ENCODE measurements around the gene MTREX.

The MTREX gene

GRCh38 chr5:55472642-55473041 lies 164.9 kb downstream of the MTREX start:
- no peak for DNase-seq (ENCODE audit: low read depth in 2 of 2)

Data from activated CD4-positive, alpha-beta T cell treated with anti-CD3 and anti-CD28 coated beads for 24 hours (primary cell).